ENCODE results near the gene KRT85.

Gene KRT85

DNA sequence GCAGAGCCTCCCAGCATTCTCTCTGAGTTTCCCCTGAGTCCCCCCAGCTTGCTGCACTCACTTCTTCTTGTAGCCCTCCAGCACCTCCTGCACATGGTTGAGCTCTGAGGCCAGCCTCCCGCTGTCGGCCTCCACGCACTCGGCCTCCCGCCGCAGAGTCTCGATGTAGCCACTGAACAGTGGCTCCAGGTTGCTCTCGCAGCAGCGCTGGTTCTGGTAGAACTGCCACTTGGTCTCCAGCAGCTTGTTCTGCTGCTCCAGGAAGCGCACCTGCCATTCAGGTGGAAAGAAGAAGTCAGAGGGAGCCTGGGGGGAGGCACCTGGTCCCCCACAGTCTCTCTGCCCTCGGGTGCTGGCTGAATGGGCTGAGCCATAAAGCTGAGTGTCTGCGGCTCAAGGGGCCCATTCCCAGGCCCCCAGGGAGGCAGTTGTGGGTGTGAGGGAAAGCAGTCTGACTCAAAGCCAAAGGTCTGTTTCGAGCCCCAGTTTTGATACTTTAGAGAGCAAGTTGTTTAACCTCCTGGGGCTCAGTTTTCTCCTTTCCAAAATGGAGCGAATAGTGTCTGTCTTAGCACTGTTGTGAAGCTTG, 2.3 kb downstream of the KRT85 start:
- DNase-seq = no peak

DNA sequence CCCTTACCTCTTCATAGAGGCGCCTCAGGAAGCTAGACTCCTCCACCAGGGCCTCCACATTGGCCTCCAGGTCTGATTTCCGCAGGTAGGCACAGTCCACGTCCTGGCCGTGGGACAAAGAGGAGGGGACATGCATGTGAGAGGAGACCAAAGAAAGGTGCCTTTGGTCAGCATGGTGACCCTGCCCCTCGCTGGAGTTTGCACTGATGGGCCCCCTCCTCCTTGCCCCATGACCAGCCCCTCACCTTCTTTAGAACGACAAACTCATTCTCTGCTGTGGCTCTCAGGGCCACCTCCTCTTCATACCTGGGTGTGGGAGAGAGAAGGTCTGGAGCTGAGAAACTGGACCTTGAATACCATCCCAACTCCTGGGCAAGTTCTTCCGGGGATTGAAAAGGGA, 3.2 kb downstream of the KRT85 start:
- DNase-seq = no peak

DNA sequence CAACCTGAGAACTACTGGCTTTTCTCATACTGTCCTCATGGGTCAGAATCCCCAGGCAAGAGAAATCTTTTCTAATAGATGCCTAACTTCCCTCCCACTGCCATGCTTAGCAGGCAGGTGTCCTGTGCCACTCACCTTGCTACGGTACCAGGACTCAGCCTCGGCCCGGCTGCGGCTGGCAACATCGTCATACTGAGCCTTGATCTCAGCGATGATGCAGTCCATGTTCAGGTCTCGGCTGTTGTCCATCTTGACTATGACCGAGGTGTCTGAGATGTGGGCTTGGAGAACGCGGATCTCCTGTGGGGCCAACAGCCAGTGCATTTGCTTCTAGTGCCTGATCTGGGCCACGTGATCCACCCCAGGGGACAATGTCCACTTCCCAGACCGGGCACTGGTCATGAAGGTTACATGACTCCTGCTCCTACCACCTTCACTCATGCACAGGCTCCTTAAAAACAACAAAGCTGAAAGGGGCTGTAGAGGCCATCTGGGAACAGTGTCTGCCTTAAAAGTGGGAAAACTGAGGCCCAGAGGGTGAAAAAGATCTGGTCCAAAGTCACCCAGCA, 4.1 kb downstream of the KRT85 start:
- DNase-seq = no peak

DNA sequence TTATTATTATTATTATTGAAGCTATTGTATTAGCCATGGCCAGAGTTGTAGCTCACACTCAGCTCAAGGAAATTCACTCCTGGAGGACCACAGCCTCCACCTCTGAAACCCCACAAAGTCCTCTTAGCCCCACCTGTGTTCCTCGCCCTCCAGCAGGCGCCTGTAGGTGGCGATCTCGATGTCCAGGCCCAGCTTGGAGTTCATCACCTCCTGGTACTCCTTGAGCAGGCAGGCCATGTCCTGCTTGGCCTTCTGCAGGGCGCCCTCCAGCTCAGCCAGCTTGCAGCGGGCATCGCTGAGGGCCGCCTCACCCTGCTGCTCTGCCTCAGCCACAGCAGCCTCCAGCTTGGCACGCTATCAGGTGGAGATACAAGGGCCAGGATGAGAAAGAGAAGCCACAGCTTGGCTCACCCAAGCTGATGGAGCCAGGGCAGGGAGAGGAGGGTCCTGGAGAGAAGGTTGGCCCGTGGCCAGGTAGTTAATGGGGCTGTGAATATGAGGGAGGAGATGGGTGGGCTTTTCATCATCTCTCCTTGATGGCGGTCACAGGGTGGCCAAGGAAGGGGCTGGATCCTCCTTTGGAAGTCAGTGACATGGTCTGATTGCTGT, 5.1 kb downstream of the KRT85 start:
- no peak for DNase-seq

DNA sequence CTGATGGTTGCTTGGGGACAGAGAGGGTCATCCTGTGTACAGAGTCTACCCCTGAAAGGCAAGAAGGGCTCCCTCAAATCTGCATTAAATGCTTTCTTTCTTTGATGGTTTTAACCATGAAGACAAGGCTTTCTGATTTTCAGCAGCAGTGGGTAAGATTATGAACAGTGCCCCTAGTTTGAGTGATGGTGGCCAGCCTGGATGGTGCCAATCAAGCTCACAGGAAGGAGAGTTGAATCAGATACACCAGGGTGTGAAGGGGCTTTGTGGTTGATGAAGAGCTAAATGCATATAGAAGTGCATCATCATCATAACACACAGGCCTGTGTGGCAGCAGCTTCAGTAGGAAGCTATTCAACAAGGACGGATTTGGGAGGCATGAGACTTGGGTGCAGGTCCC, 5.7 kb downstream of the KRT85 start:
- no peak for DNase-seq

DNA sequence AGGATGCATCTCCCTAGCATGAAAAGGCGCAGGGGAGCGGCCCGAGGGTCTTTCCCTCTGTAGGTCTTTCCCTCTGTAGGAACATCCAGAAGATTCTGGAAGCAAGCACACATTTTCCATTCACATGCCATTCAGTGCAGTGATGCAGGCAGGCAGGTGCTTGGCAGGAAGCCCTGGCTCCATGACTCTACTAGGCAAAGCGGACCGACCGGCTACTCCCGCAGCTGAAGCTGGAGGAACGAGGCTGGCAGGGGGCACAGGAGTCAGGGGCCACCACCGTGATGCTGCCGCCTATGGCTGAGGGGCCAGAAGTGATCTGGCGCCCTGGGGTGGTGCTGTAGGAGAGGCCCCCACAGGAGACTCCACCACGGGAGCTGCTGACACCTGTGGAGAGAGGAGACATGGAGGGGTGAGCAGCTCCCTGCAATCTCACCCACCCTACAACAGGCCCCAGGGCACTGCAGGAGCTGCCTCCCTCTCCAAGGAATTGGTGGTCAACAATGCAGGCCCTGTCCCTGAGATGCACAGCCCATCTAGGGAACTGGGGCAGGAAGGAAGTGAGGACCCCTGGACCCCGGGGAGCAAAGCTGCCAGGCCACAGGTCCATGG, 6.5 kb downstream of the KRT85 start:
- DNase-seq = no peak

DNA sequence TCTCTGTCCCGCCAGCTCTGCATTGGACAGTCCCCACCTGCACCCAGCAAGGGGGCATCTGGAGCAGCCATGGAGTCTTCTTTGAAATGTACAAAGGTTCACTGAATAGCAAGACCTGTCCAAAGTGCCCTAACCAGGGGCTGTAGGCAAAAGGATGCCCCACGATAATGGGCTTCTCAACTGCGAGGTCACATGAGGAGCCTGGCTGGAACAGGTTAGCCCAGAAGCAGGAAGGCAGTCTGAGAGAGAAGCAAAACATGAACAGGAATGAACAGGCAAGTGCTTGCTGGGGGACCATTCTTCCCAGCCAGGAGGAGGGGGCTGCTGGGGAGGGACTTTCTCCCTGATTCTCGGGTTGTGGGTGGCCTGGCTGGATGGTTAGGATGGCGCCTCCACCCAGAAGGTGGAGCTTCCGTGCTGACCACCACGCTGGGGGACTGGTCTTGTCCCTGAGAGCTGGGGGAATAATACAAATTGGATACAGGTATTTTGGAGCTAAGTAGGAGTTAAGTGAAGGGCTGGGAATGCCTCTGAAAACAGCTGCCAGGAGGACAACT, 7.1 kb downstream of the KRT85 start:
- no peak for DNase-seq

DNA sequence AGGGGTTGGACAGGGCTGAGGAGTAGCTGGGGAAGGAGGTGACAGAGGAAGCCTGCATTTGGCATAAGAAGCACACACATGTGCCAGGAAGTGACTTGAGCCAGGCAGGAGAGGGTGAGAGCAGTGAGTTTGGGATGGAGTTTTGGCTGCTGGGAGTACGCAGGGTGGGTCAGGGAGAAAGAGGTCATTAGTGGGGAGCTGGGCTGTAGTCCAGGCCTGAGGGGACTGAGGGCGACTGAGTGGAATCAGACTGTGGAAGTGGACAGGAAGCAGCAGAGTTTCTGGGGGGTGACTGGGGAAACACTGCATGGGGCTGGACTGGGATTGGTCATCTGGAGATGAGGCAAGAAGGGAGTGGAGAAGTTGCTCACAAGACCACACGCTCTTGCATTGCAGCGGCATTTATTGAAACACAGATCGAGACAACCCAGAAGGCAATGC, 7.6 kb downstream of the KRT85 start:
- no peak for DNase-seq

DNA sequence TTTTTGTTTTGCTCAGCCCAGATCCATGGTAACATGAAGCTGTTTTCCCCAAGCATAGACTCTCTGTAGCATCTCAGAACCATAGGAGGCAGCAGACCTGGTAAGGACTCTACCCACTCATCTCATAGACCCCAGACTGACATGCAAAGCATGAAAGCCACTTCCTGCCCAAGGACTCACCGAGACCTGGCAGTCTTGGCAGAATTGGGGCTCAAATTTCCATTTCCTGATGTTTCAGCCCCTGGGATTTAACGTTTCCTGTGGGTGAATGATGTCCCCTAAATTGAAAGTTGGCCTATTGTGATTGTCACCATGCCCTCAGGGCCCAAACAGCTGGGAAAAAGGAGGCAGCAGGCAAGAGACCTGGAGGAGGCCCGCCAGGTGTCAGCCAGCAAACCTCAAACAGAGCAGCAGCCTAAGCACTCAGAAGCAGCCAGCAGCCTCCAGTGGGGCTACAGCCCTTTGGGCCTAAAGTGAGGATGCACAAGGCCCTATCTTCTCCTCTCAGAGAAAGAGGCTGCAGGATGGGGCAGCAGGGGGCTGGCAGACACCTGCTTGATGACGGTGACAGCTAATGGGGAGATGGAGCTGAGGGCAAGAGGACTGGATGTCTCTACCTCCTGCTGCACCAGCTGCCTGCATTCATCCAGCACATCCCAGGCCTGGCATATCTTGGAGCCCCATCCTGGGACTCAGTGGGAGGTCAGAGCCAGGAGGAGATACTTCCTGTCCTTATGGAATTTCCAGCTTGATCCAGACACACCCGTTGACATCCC, 8.5 kb downstream of the KRT85 start:
- peak; percentile 2 for DNase-seq

DNA sequence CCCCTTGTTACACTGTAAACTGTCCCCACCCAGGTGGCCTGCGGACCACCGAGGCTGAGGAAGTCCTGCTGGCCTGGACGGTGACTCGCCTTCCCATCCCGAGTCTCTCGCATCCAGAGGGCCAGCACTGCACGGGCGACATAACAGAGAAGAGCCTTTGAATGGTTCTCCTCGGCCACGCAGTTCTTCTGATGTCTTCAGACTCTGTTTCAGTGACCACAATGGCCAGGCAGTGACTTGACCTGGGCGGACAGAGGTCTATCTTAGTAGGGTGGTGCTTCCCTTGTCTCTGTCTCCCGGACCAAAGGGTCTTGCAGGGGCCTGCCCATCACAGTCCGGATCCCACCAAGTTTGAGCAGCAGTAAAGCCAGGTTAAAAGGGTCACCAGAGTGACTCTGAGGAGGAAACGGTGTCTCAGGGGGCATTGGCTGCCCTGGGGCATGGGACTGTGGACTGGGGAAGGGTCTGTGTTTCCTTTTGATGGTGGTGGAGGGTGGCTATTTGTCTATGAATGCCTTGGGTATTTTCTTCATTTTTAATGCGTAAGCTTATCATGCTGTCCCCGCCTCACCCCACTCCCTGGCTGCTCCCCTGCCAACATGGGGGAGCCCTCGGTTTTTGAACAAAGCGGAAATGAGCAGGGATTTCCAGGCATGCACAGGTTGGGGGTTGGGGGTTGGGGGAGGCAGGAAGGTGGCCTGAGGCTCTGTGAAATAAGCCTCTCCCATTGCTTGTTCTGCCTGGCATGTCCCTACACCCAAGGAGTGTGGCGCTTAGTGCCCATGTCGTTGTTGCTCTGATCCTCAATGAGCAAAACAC, 10.3 kb downstream of the KRT85 start:
- no peak for DNase-seq

DNA sequence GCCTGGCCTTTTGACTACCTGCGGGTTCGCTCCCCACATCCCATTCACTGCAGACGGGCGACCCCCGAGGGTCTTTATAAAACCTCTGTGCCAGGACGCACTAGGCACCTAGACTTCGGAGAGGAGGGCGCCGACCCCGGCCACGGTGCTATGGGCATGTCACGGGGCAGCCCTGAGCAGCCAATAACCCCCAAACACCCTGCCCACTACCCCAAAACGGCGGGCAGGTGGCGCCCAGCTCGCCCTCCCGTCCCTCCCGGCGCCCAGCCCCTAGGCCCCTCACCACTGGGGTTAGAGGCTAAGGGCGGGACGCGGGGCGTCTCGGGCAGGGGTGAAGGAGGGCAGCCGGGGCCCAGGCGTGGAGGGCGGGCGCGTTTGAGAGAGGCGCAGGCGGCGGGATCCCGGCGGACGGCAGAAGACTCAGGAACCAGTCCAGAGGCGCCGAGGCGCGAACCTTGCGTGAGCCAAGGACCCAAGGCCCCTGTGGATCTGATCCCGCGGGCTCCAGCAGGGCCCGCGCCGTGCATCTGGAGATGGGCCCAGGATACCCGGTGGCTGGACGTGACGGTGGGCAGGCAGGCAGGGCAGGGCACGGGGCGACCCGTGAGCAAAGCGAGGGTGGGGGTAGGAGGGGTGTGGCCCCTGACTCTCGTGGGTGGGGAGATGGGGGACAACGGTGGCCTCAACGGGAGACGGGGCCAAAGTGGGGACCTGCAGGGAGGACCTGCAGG, 11.1 kb downstream of the KRT85 start:
- DNase-seq = no peak

DNA sequence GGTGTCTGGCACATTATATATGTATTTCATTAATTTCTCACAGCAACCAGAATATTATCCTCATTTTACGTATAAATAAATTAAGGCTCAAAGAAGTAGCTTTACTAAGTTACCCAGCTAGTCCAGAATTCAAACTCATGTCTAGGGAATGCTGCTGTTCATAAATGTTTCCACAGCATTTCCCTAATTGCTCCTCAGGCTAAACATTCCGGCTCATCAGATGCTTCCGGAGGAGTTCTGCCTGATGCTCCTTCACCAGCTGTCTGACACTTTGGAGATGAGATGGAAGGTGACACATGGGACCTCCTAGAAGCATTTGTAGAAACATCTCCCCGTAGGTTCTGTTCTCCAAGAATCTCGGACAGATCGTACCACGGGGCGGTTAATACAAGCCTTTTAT, 12.1 kb downstream of the KRT85 start:
- peak; percentile 2 for DNase-seq

DNA sequence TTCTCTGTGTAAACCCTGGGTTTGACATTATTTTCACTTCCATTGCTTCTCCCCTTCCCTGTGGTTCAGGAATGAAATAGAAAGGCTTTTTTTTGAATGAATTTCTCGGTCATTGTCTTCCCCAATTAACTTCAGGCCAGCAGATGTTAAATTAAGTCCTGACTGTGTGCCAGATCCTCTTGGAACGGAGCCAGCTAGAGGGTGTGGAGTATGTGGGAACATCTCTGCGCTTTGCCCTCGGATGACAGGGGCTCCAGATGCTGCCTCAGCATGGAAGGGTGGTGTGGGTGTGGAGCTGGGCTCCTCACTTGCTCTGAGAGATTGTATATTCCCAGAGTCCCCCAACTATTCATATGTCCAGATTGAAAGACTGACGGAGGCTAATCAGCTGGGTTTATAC, 13.1 kb downstream of the KRT85 start:
- no peak for DNase-seq

DNA sequence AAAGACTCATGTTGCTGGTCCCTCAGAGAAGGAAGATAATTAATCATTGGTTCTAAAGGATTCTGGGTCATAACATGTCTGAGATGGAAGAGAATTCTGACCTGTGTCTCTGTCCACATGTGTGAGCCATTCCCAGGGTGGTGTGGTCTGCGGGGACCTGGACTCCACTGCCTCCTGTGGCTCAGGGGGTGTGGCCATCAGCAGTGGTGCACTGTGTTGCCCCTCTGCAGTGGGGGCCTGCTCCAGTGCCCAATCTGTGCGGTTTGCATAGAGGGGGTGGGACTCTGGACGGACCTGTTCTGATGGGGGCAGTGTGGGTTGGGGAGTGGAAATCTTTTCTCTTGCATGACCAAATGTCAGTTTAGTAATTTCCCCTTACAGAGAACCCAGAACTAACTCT, 13.5 kb downstream of the KRT85 start:
- no peak for DNase-seq

DNA sequence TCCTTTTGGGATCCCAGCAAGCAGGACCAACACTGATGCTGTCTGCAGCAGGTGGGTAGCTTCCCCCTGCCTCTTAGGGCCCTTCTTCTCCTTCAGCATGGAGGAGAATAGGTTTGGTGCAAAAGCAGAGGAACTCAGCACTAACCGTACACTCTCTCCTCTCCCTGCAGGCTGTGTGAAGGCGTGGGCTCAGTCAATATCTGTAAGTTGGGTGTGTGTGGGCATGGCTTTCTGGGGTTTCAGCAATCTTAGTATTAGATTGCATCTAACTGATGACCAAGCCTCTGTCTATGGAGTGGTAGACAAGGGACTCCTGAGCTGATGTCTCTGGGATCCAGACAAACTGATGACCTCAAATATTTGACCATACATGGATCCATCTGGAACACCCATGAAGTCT, 14.3 kb downstream of the KRT85 start:
- no peak for DNase-seq

DNA sequence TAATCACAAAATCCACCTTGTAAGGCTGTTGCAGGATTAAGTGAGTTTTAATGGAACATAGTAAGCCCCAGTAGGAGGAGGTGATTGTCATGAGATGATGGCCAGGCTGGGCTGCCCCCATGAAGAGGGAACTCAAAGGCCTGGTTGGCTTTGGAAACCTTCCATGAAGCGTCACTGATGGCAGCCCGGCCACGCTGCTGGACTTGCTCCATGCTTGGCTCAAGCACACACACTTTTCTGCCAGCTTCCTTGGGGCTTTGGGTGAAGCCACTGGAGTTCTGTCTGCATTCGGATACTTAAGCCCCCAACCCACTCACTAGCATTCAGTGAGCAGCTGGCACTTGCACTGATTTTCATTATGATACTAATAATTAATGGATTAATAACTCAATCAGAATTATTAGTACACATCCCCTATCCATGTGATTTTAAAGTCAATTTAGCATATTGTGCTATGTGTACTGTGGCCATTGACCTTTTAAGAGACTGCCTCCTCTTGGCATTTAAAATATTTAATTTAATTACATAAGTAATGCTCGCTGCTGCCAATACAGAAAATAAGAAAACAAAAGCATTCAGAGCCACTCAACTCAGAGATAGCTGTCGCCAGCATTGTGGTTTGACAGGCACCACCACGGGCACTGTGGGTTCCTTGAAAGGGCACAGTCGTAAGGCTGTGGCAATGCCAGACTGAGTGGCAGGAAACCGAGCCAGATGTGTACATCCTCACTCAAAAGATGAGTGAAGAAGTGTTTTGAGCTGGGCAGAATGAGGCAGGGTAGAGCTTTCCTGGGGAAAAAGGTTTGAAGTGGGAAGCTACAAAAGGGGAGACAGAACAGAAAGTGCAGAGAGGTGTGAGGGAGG, 15.9 kb downstream of the KRT85 start:
- DNase-seq = no peak

DNA sequence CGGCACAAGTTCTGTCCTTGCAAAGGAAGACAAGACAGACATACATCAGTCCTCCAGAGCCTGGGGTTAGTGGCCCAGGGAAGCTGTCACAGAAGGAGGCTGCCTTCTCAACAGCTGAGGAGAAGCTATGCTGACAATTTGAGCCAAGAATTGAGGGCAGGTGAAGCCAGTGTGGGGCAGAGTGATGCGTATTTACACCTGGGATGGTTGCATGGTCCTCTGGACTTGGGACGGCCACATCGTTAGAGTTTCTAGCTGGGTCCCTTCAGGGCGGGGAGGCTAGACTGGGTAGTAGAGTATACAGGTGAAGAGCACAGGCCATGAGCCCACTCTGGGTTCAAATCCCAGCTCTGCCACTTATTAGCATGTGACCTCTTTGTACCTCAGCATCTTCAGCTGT, 16.5 kb downstream of the KRT85 start:
- DNase-seq = no peak

DNA sequence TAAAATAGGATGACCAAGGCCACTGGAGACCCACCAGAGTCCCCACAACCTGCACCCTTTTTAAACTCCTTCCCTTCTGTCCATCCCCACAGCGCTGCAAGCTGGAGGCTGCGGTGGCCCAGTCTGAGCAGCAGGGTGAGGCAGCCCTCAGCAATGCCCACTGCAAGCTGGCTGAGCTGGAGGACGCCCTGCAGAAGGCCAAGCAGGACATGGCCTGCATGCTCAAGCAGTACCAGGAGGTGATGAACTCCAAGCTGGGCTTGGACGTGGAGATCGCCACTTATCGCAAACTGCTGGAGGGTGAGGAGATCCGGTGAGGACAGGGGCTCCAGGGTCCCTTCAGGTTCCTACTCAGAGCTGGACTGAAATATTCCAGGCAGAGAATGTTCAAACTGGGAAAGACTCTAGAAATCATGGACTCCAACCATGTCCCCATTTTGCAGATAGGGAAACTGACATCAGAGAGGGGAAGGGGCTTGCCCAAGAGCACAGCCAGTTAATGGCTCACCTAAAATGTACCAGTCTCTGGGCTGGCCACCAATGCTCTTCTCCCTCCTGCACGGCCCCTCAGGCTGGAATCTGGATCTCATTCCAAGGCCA, 17.2 kb downstream of the KRT85 start:
- DNase-seq = no peak

DNA sequence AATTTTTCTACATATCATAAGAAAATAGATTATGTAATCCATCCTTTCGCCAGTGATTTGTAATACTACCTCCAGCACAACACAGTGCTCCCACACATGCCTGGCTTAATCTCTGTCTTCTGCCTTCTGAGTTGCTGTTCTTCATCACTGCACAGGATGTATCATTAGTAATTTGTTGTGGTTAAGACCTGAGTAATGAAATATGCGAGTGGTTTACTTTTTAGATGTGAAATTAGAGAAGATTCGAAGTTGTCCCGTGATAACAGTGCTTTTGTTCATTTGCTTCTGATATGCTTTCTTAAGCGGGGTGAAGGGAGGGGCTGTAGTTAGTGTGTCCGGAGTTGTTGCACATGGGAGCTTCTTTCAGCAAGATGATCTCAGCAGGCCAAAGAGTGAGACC, 18.1 kb downstream of the KRT85 start:
- no peak for DNase-seq
